Astrocyte of the cerebellum (primary cell): ENCODE results near the gene DOCK4.
A peak's percentile ranks its signal among the peaks of the same experiment; 100 is the strongest.

ENCODE experiments used
- DNase-seq: peaks from one replicate; pipeline ENCODE4 v3.0.0-alpha.2; 2011; ENCODE audit warnings: low read depth
- H3K4me3 ChIP-seq: 2 replicates; pipeline ENCODE4 v1.5.1; 2011; ENCODE audit warnings: mild to moderate bottlenecking, low read depth, low read length, moderate library complexity
- CTCF ChIP-seq: IDR thresholded peaks from 2 replicates; pipeline ENCODE4 v1.5.1; 2012; ENCODE audit warnings: low read length, low read depth, moderate library complexity, mild to moderate bottlenecking; ENCODE audit errors: missing control alignments
- in situ Hi-C: cut with HindIII; loops from 2 replicates; pipeline ENCODE4 v1.10.0; 2017; ENCODE audit warnings: low sequenced_read_pairs

DOCK4 gene

GRCh38 chr7:111755383-111755782, 450.8 kb downstream of the DOCK4 start:
- in situ Hi-C loops = loop anchor here (25.0 kb wide), 1 partner anchor 657 kb away; no protein-coding TSS in a partner anchor
- TF ChIP-seq CTCF = no peak
- no peak for DNase-seq
- no peak overlapping the region for H3K4me3 ChIP-seq

- no peak for DNase-seq
- no peak for TF ChIP-seq CTCF
- H3K4me3 ChIP-seq = no peak overlapping the region
- in situ Hi-C loops = loop anchor here (25.0 kb wide), 1 partner anchor 658 kb away; no protein-coding TSS in a partner anchor
Measured at GRCh38 chr7:111753968-111754367, 452.2 kb downstream of the DOCK4 start.

- no peak for DNase-seq
- in situ Hi-C loops = loop anchor here (25.0 kb wide), 1 partner anchor 660 kb away; no protein-coding TSS in a partner anchor
- no peak overlapping the region for H3K4me3 ChIP-seq
- TF ChIP-seq CTCF = peak; percentile 94
Measured at GRCh38 chr7:111752022-111752582, 454.1 kb downstream of the DOCK4 start.

- DNase-seq = no peak
- in situ Hi-C loops = loop anchor here (25.0 kb wide), 1 partner anchor 661 kb away; no protein-coding TSS in a partner anchor
- no peak for TF ChIP-seq CTCF
- no peak overlapping the region for H3K4me3 ChIP-seq
Measured at GRCh38 chr7:111750878-111751277, 455.3 kb downstream of the DOCK4 start.

GRCh38 chr7:111750228-111750627, 456.0 kb downstream of the DOCK4 start:
- H3K4me3 ChIP-seq = no peak overlapping the region
- TF ChIP-seq CTCF = no peak
- no peak for DNase-seq
- in situ Hi-C loops = loop anchor here (25.0 kb wide), 1 partner anchor 662 kb away; no protein-coding TSS in a partner anchor

GRCh38 chr7:111749625-111750024, 456.6 kb downstream of the DOCK4 start:
- no peak for TF ChIP-seq CTCF

More at GRCh38 chr7:111749625-111750024, 456.6 kb downstream of the DOCK4 start:
- H3K4me3 ChIP-seq = no peak overlapping the region
- in situ Hi-C loops = loop anchor here (25.0 kb wide), 1 partner anchor 663 kb away; no protein-coding TSS in a partner anchor
- DNase-seq = no peak
